Inflammatory macrophage treated with lipopolysaccharide for 4 hours (primary cell): ENCODE results near the gene LGALS1.
"Not testable (repeated sequence)": the region's sequence is repeated elsewhere in the genome, so short reads cannot be mapped to it uniquely, and the experiment has no call there.

Experiments used
- DNase-seq: peaks from one replicate; pipeline ENCODE4 v3.0.0-alpha.2; 2020

LGALS1 gene

GRCh38 chr22:37639771-37640590, 35.5 kb upstream of the LGALS1 start:
- DNase-seq: peak; percentile 51

- no peak for DNase-seq
These were observed 34.6 kb upstream of the LGALS1 start for GRCh38 chr22:37640591-37641560.

GRCh38 chr22:37641561-37641949, 33.9 kb upstream of the LGALS1 start:
- no peak for DNase-seq

GRCh38 chr22:37643225-37643847, 32.1 kb upstream of the LGALS1 start:
- DNase-seq: peak; percentile 74

- DNase-seq: no peak
These were observed 28.1 kb upstream of the LGALS1 start for GRCh38 chr22:37647317-37647716.

- no peak for DNase-seq
These were observed 27.5 kb upstream of the LGALS1 start for GRCh38 chr22:37647928-37648327.

GRCh38 chr22:37650463-37651136, 24.8 kb upstream of the LGALS1 start:
- DNase-seq: no peak

- no peak for DNase-seq
These were observed 20.7 kb upstream of the LGALS1 start for GRCh38 chr22:37654563-37655251.

GRCh38 chr22:37655252-37655563, 20.2 kb upstream of the LGALS1 start:
- no peak for DNase-seq

GRCh38 chr22:37656583-37656982, 18.9 kb upstream of the LGALS1 start:
- not testable (repeated sequence) for DNase-seq

- DNase-seq: no peak
These were observed 17.8 kb upstream of the LGALS1 start for GRCh38 chr22:37657590-37658132.

GRCh38 chr22:37658133-37659065, 17.0 kb upstream of the LGALS1 start, which contains the start of gene PDXP:
Gene PDXP (plus strand): TSS chr22:37658723. CDS start chr22:37658783, 60 bp downstream.
- peak; percentile 100 for DNase-seq

- no peak for DNase-seq
These were observed 16.2 kb upstream of the LGALS1 start for GRCh38 chr22:37659066-37659896.

- DNase-seq: no peak
These were observed 15.3 kb upstream of the LGALS1 start for GRCh38 chr22:37659897-37660708.

- DNase-seq: no peak
These were observed 14.8 kb upstream of the LGALS1 start for GRCh38 chr22:37660709-37661045.

- no peak for DNase-seq
These were observed 14.1 kb upstream of the LGALS1 start for GRCh38 chr22:37661160-37661924.

GRCh38 chr22:37662039-37662438, 13.4 kb upstream of the LGALS1 start:
- DNase-seq: peak; percentile 59

- DNase-seq: no peak
These were observed 11.8 kb upstream of the LGALS1 start for GRCh38 chr22:37663521-37664140.
